ENCODE results near the gene OSBPL5. TPM values are rescaled to one million over a fixed set of nuclear protein-coding genes. Genes with fewer than 3 reads are reported as not detected.

OSBPL5 gene
- total and polyA plus RNA-seq, 2 donors from 2014 or later: 8.5 to 63.0 TPM

DNA sequence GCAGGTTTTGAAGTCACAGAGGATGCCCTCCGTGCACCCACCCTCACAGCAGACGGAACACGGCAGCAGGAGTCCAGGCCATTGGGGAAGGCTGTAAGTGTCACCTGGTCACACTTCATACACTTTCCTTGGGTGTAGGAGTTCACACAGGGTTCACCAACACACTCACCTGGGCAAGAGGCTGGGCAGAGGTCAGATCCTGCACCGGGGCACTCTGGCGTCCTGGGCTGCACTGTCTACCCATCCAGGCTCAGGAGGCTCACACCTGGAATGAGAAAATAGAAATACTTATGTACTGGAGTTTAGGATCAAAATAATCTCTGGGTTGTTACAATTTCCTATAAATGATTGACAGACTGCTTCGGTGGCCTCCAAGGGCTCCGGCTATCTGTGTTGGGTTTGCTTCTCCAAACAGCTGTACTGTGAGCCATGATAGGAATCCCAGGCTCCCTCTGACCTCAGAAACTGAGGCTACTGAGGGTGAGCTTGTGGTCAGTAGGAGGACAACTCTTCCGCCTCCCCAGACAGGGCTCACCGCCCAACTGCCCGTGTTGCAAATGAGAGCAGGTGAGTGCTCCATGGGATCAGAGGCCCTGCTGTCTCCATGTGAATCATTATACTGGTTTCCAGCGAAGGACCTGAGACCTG lies 87.8 kb downstream of the OSBPL5 start:
- DNase-seq (peak in 2 of 5 donors; percentile 11 to 41), FAIRE-seq (no peak)
- no peak overlapping the region for H3K27ac ChIP-seq (ENCODE audit: low read depth in 2 of 2, low read length in 2 of 2)
- H3K9me3 ChIP-seq (ENCODE audit: control insufficient read depth in 2 of 3, insufficient read depth in 1 of 3, low read length in 3 of 3): no peaks in the 10 kb centered on the region
- no peak overlapping the region for H3K4me3 ChIP-seq (ENCODE audit: low read length in 3 of 3)
- no peak overlapping the region for H3K9ac ChIP-seq (ENCODE audit: low read length in 3 of 3)
- intact Hi-C loops (cut with DNase I): no loop called here
- TF ChIP-seq CTCF (IDR thresholded peaks at IDR 0.05; ENCODE audit: borderline replicate concordance, extremely low read depth, insufficient read depth): no peak
- no peaks in the 10 kb centered on the region for H3K27me3 ChIP-seq (ENCODE audit: control insufficient read depth, insufficient read depth, low read length)
- H3K4me1 ChIP-seq (ENCODE audit: control insufficient read depth in 2 of 3, insufficient read depth in 2 of 3, low read depth in 1 of 3, low read length in 3 of 3): no peaks in the 10 kb centered on the region
- H3K36me3 ChIP-seq (ENCODE audit: control insufficient read depth in 2 of 3, insufficient read depth in 3 of 3, low read length in 3 of 3): no peaks in the 10 kb centered on the region

- peak in 1 of 5 donors; percentile 80 for DNase-seq
- intact Hi-C loops (cut with DNase I): no loop called here
Measured at GRCh38 chr11:3074912-3075589, 90.1 kb downstream of the OSBPL5 start.

DNA sequence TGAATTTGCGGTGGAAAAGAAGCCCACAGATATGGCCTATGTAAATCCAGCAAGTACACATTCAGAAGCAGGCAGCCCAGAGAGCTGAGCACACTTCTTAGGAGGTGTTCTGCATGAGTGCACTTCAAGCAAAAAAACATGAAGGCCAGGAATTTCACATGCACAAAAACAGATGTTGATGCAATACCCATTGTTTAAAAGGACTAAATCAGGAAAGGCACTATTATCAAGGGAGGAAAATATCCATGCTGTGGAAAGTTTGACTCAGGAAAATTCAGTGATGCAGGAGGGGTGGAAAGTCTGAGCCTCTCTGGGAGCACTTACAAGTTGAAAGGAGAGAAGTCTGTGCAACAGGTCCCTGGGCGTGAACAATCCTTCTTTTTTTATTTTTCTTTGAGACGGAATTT lies 92.1 kb downstream of the OSBPL5 start:
- Histone ChIP-seq H3K36me3 (ENCODE audit: control insufficient read depth in 2 of 3, insufficient read depth in 3 of 3, low read length in 3 of 3) (no peaks in the 10 kb centered on the region), H3K27me3 (ENCODE audit: control insufficient read depth, insufficient read depth, low read length) (no peaks in the 10 kb centered on the region), H3K27ac (ENCODE audit: low read depth in 2 of 2, low read length in 2 of 2) (no peak overlapping the region), H3K4me1 (ENCODE audit: control insufficient read depth in 2 of 3, insufficient read depth in 2 of 3, low read depth in 1 of 3, low read length in 3 of 3) (no peaks in the 10 kb centered on the region), H3K4me3 (ENCODE audit: low read length in 3 of 3) (no peak overlapping the region), H3K9me3 (ENCODE audit: control insufficient read depth in 2 of 3, insufficient read depth in 1 of 3, low read length in 3 of 3) (no peaks in the 10 kb centered on the region), H3K9ac (ENCODE audit: low read length in 3 of 3) (no peak overlapping the region)
- TF ChIP-seq CTCF (IDR thresholded peaks at IDR 0.05; ENCODE audit: borderline replicate concordance, extremely low read depth, insufficient read depth): no peak
- DNase-seq: peak in 2 of 5 donors; percentile 50 to 56
- no peak for FAIRE-seq
- intact Hi-C loops (cut with DNase I): no loop called here

More at GRCh38 chr11:3074912-3075589, 90.1 kb downstream of the OSBPL5 start:
- Histone ChIP-seq H3K9me3 (ENCODE audit: control insufficient read depth in 2 of 3, insufficient read depth in 1 of 3, low read length in 3 of 3) (no peaks in the 10 kb centered on the region), H3K4me3 (ENCODE audit: low read length in 3 of 3) (no peak overlapping the region), H3K4me1 (ENCODE audit: control insufficient read depth in 2 of 3, insufficient read depth in 2 of 3, low read depth in 1 of 3, low read length in 3 of 3) (no peaks in the 10 kb centered on the region), H3K27ac (ENCODE audit: low read depth in 2 of 2, low read length in 2 of 2) (no peak overlapping the region), H3K36me3 (ENCODE audit: control insufficient read depth in 2 of 3, insufficient read depth in 3 of 3, low read length in 3 of 3) (no peaks in the 10 kb centered on the region), H3K27me3 (ENCODE audit: control insufficient read depth, insufficient read depth, low read length) (no peaks in the 10 kb centered on the region), H3K9ac (ENCODE audit: low read length in 3 of 3) (no peak overlapping the region)
- no peak for FAIRE-seq
- no peak for TF ChIP-seq CTCF (IDR thresholded peaks at IDR 0.05; ENCODE audit: borderline replicate concordance, extremely low read depth, insufficient read depth)
